ENCODE measurements around the gene RETREG1.
"Not testable (repeated sequence)": the region's sequence is repeated elsewhere in the genome, so short reads cannot be mapped to it uniquely, and the experiment has no call there.

DNA sequence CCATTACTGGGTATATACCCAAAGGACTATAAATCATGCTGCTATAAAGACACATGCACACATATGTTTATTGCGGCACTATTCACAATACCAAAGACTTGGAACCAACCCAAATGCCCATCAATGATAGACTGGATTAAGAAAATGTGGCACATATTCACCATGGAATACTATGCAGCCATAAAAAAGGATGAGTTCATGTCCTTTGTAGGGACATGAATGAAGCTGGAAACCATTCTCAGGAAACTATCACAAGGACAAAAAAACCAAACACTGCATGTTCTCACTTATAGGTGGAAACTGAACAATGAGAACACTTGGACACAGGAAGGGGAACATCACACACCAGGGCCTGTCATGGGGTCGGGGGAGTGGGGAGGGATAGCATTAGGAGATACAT, 5.9 kb downstream of the RETREG1 start:
- TF ChIP-seq, protein P1, sequence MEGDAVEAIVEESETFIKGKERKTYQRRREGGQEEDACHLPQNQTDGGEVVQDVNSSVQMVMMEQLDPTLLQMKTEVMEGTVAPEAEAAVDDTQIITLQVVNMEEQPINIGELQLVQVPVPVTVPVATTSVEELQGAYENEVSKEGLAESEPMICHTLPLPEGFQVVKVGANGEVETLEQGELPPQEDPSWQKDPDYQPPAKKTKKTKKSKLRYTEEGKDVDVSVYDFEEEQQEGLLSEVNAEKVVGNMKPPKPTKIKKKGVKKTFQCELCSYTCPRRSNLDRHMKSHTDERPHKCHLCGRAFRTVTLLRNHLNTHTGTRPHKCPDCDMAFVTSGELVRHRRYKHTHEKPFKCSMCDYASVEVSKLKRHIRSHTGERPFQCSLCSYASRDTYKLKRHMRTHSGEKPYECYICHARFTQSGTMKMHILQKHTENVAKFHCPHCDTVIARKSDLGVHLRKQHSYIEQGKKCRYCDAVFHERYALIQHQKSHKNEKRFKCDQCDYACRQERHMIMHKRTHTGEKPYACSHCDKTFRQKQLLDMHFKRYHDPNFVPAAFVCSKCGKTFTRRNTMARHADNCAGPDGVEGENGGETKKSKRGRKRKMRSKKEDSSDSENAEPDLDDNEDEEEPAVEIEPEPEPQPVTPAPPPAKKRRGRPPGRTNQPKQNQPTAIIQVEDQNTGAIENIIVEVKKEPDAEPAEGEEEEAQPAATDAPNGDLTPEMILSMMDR (IDR thresholded peaks at IDR 0.05): not testable (repeated sequence)
- not testable (repeated sequence) for TF ChIP-seq POLR2A, POLR2AphosphoS5, EP300 (IDR thresholded peaks at IDR 0.05)
